Subcutaneous adipose tissue (tissue), 4 donors: ENCODE data around the gene ZNF207. TPM values are rescaled to one million over a fixed set of nuclear protein-coding genes. Genes with fewer than 3 reads are reported as not detected.

Experiments used
- CTCF ChIP-seq: fragments of 450-650 bp; IDR thresholded peaks from one replicate; pipeline ENCODE4 v1.5.1; 2016; ENCODE audit warnings: low read depth, mild to moderate bottlenecking, control low read depth, antibody characterized with exemption, moderate library complexity
- total RNA-seq, 4 donors: library from RNA; depleted of rRNA; stranded (reverse); fragments of >200 nt; gene quantifications; one replicate each; pipeline ENCODE4 v1.1.0, GENCODE V29; 2016

The ZNF207 gene
- total RNA-seq, 4 donors from 2014 or later: 131 to 197 (median 147) TPM

- no peak for TF ChIP-seq CTCF
These were observed 35.3 kb upstream of the ZNF207 start for GRCh38 chr17:32314636-32315035.

GRCh38 chr17:32315171-32315570 lies 34.8 kb upstream of the ZNF207 start:
- no peak for TF ChIP-seq CTCF

- no peak for TF ChIP-seq CTCF
These were observed 32.6 kb upstream of the ZNF207 start for GRCh38 chr17:32317353-32317752.

- TF ChIP-seq CTCF: no peak
These were observed 31.9 kb upstream of the ZNF207 start for GRCh38 chr17:32318071-32318470.

- no peak for TF ChIP-seq CTCF
These were observed 30.4 kb upstream of the ZNF207 start for GRCh38 chr17:32319548-32319905.

- TF ChIP-seq CTCF: no peak
These were observed 29.1 kb upstream of the ZNF207 start for GRCh38 chr17:32320847-32321246.

- TF ChIP-seq CTCF: no peak
These were observed 26.9 kb upstream of the ZNF207 start for GRCh38 chr17:32323046-32323445.
